GM06990 (cell line): ENCODE measurements around the gene MAGT1.
"Not testable (repeated sequence)": the region's sequence is repeated elsewhere in the genome, so short reads cannot be mapped to it uniquely, and the experiment has no call there.

Experiments used
- DNase-seq: peaks from one replicate; pipeline ENCODE4 v3.0.0-alpha.2; 2011; ENCODE audit not compliant: insufficient read length; ENCODE audit errors: extremely low read depth
- H3K27me3 ChIP-seq: replicated peaks from 2 replicates; pipeline ENCODE4 v1.6.0; 2011; ENCODE audit warnings: low read length; ENCODE audit not compliant: control insufficient read depth, insufficient read depth
- H3K36me3 ChIP-seq: 2 replicates; pipeline ENCODE4 v1.5.1; 2011; ENCODE audit warnings: low read length; ENCODE audit not compliant: control insufficient read depth, insufficient read depth
- H3K4me3 ChIP-seq: replicated peaks from 2 replicates; pipeline ENCODE4 v1.5.1; 2011; ENCODE audit warnings: low read depth, mild to moderate bottlenecking, control low read depth, low read length
- CTCF ChIP-seq: IDR thresholded peaks from 2 replicates; pipeline ENCODE4 v1.5.1; 2011; ENCODE audit warnings: low read length, control low read depth, mild to moderate bottlenecking, inconsistent platforms; ENCODE audit not compliant: insufficient read depth, poor library complexity, severe bottlenecking

Gene MAGT1

GRCh38 chrX:77893713-77894112 is 1.5 kb downstream of the MAGT1 start:
- no peaks in the 10 kb centered on the region for H3K27me3 ChIP-seq
- no peak for DNase-seq
- peak overlapping the region; percentile 71 for H3K4me3 ChIP-seq
- H3K36me3 ChIP-seq = peaks cover 2% of the 10 kb centered on the region; the same call in 1 of the 2 replicates
- no peak for TF ChIP-seq CTCF

- no peaks in the 10 kb centered on the region for H3K27me3 ChIP-seq
- peak overlapping the region; percentile 71; the same call in 1 of the 2 replicates for H3K4me3 ChIP-seq
- DNase-seq = no peak
- H3K36me3 ChIP-seq = peaks cover 2% of the 10 kb centered on the region; the same call in 1 of the 2 replicates
- TF ChIP-seq CTCF = no peak
Measured at GRCh38 chrX:77892887-77893286, 2.3 kb downstream of the MAGT1 start.

- not testable (repeated sequence) for H3K27me3 ChIP-seq, H3K36me3 ChIP-seq, DNase-seq, H3K4me3 ChIP-seq
Measured at GRCh38 chrX:77881418-77881817, 13.8 kb downstream of the MAGT1 start.

GRCh38 chrX:77875372-77875771 is 19.9 kb downstream of the MAGT1 start:
- DNase-seq = no peak
- H3K36me3 ChIP-seq = peaks cover 2% of the 10 kb centered on the region
- H3K4me3 ChIP-seq = no peak overlapping the region
- TF ChIP-seq CTCF = no peak
- H3K27me3 ChIP-seq = no peaks in the 10 kb centered on the region

- not testable (repeated sequence) for DNase-seq, H3K4me3 ChIP-seq, H3K27me3 ChIP-seq, H3K36me3 ChIP-seq
Measured at GRCh38 chrX:77831544-77831943, 63.7 kb downstream of the MAGT1 start.

- not testable (repeated sequence) for H3K27me3 ChIP-seq, DNase-seq, H3K36me3 ChIP-seq, H3K4me3 ChIP-seq
Measured at GRCh38 chrX:77821989-77822388, 73.2 kb downstream of the MAGT1 start.

- TF ChIP-seq CTCF = no peak
- no peak for DNase-seq
- no peaks in the 10 kb centered on the region for H3K27me3 ChIP-seq
- no peak overlapping the region for H3K4me3 ChIP-seq
- no peaks in the 10 kb centered on the region; the same call in 1 of the 2 replicates for H3K36me3 ChIP-seq
Measured at GRCh38 chrX:77820091-77820727, 75.0 kb downstream of the MAGT1 start.
